B cell (primary cell): Measurements from ENCODE around the gene NPC1. TPM values are rescaled to one million over a fixed set of nuclear protein-coding genes. Genes with fewer than 3 reads are reported as not detected.

Experiments used
- ATAC-seq: fragments of 200-7000 bp; cut with Tn5 transposase; one replicate; pipeline ENCODE4 v1.10.0; 2021; ENCODE audit warnings: low read depth, mild to moderate bottlenecking, moderate number of reproducible peaks, moderate library complexity
- CTCF ChIA-PET: fragments of 350-600 bp; sonication (Branson Sonifier 250); formaldehyde crosslinking; loops from one replicate; lab custom pipeline; 2021; ENCODE audit warnings: antibody characterized with exemption, inconsistent platforms; lab: Charles Lee
- POLR2A ChIA-PET: fragments of 350-600 bp; sonication (Branson Sonifier 250); formaldehyde crosslinking; loops from one replicate; lab custom pipeline; 2021; ENCODE audit warnings: antibody characterized with exemption; lab: Charles Lee
- DNase-seq: peaks from one replicate; pipeline ENCODE4 v3.0.0; 2013
- H2AFZ ChIP-seq: 2 replicates; pipeline ENCODE4 v1.6.1; 2012; ENCODE audit warnings: mild to moderate bottlenecking, low read depth, low read length; ENCODE audit not compliant: insufficient read depth, poor library complexity, severe bottlenecking
- H3K27ac ChIP-seq, 2 donors: 1 replicate in 1 of 2; 2 replicates in 1 of 2; pipeline ENCODE4 v1.5.1; 2012 to 2013; ENCODE audit warnings: low read length in 2 of 2, mild to moderate bottlenecking in 2 of 2, moderate library complexity in 1 of 2
- H3K27me3 ChIP-seq, 4 experiments: fragments of 200-600 bp in 1 of 4; sonication (generic) in 1 of 4; replicated peaks in 1 of 4; 1 replicate in 2 of 4; 2 replicates in 2 of 4; pipeline versions ENCODE4 v1.6.1 to v1.7.0; 2013 to 2016; ENCODE audit warnings: low read length in 3 of 4, mild to moderate bottlenecking in 2 of 4, mixed read lengths in 1 of 4, moderate library complexity in 1 of 4; ENCODE audit not compliant: insufficient read depth in 4 of 4, control insufficient read depth in 3 of 4; ENCODE audit errors: control extremely low read depth in 1 of 4
- H3K36me3 ChIP-seq, 2 experiments: replicated peaks in 1 of 2; 1 replicate in 1 of 2; 2 replicates in 1 of 2; pipeline versions ENCODE4 v1.6.1 to v1.7.1; 2013; ENCODE audit warnings: low read length in 1 of 2; ENCODE audit not compliant: insufficient read depth in 2 of 2, control insufficient read depth in 1 of 2; ENCODE audit errors: control extremely low read depth in 1 of 2, extremely low read depth in 1 of 2
- H3K4me1 ChIP-seq, 2 donors: fragments of 200-600 bp in 1 of 2; sonication (generic) in 1 of 2; 1 replicate in 1 of 2; 2 replicates in 1 of 2; pipeline versions ENCODE4 v1.5.1 to v1.6.1; 2013 to 2017; ENCODE audit warnings: low read length in 2 of 2; ENCODE audit not compliant: control insufficient read depth in 2 of 2, insufficient read depth in 2 of 2
- H3K4me2 ChIP-seq: replicated peaks from 2 replicates; pipeline ENCODE3; 2012; ENCODE audit warnings: mild to moderate bottlenecking, low read depth, low read length; ENCODE audit not compliant: poor library complexity, severe bottlenecking
- H3K4me3 ChIP-seq, 5 experiments: fragments of 200-600 bp in 1 of 5; sonication (generic) in 1 of 5; 1 replicate in 3 of 5; 2 replicates in 2 of 5; pipeline versions ENCODE4 v1.5.1 to v1.7.0; 2011 to 2016; ENCODE audit warnings: low read length in 4 of 5, mild to moderate bottlenecking in 4 of 5, low read depth in 2 of 5, control low read depth in 1 of 5, moderate library complexity in 1 of 5; ENCODE audit not compliant: insufficient read depth in 1 of 5; ENCODE audit errors: control extremely low read depth in 1 of 5, extremely low read depth in 1 of 5
- H3K79me2 ChIP-seq: fragments of 200-600 bp; sonication (generic); one replicate; pipeline ENCODE4 v1.6.0; 2016; ENCODE audit warnings: low read length; ENCODE audit not compliant: control insufficient read depth, insufficient read depth
- H3K9ac ChIP-seq: fragments of 200-600 bp; sonication (generic); 2 replicates; pipeline ENCODE4 v1.6.1; 2017; ENCODE audit warnings: mild to moderate bottlenecking, low read length, moderate library complexity
- H3K9me3 ChIP-seq, 3 donors: one replicate each; pipeline versions ENCODE4 v1.6.1 to v1.7.1; 2013; ENCODE audit warnings: low read length in 2 of 3; ENCODE audit not compliant: control insufficient read depth in 2 of 3, insufficient read depth in 1 of 3; ENCODE audit errors: control extremely low read depth in 1 of 3
- H4K20me1 ChIP-seq: 2 replicates; pipeline ENCODE4 v1.6.0; 2012; ENCODE audit warnings: mild to moderate bottlenecking, low read length; ENCODE audit not compliant: insufficient read depth, control insufficient read depth, poor library complexity, severe bottlenecking
- H3K27ac Mint-ChIP-seq: one replicate; pipeline ENCODE4 v1.8.0; 2021; ENCODE audit warnings: mixed read lengths
- H3K27me3 Mint-ChIP-seq: one replicate; pipeline ENCODE4 v1.8.0; 2021; ENCODE audit warnings: mixed read lengths
- H3K4me1 Mint-ChIP-seq: one replicate; pipeline ENCODE4 v1.8.0; 2021; ENCODE audit warnings: mixed read lengths
- H3K4me3 Mint-ChIP-seq: one replicate; pipeline ENCODE4 v1.8.0; 2021; ENCODE audit warnings: mixed read lengths
- H3K9me3 Mint-ChIP-seq: one replicate; pipeline ENCODE4 v1.8.0; 2022; ENCODE audit warnings: mixed read lengths; ENCODE audit not compliant: insufficient read depth
- EZH2 ChIP-seq: IDR thresholded peaks from 2 replicates; pipeline ENCODE4 v1.6.1; 2012; ENCODE audit warnings: borderline replicate concordance, low read depth, mild to moderate bottlenecking, moderate library complexity, low read length; ENCODE audit not compliant: insufficient read depth, poor library complexity, severe bottlenecking
- WGBS: methylation state at CpG from one replicate; pipeline ENCODE4 v1.1.5; 2013; ENCODE audit warnings: missing lambda C conversion rate; ENCODE audit not compliant: insufficient coverage; 5-methylcytosine and 5-hydroxymethylcytosine counted together
- intact Hi-C: fragments of 100-400 bp; cut with micrococcal nuclease; formaldehyde crosslinking; loops from one replicate; pipeline ENCODE4 v1.10.0; 2022
- polyA plus RNA-seq: library from polyadenylated mRNA; depleted of rRNA; stranded (reverse); fragments of >200 nt; gene quantifications from 2 replicates; pipeline ENCODE4 v1.2.3, GENCODE V29; 2012
- total RNA-seq, 2 donors: library from RNA; stranded (reverse); fragments of 120-200 nt in 1 of 2; gene quantifications; 1 replicate in 1 of 2; 2 replicates in 1 of 2; pipeline versions ENCODE4 v1.2.3 to v1.2.4, GENCODE V29; 2013 to 2022
- TF ChIP-seq, protein P1 (sequence below): fragments of 200-600 bp; IDR thresholded peaks from one replicate; pipeline ENCODE4 v1.8.0; 2022; ENCODE audit warnings: antibody characterized with exemption, mild to moderate bottlenecking

Gene NPC1
- total and polyA plus RNA-seq, 2 donors (not counting 1 experiment from before 2014, with no cell fraction given): 17.5 to 44.4 TPM

DNA sequence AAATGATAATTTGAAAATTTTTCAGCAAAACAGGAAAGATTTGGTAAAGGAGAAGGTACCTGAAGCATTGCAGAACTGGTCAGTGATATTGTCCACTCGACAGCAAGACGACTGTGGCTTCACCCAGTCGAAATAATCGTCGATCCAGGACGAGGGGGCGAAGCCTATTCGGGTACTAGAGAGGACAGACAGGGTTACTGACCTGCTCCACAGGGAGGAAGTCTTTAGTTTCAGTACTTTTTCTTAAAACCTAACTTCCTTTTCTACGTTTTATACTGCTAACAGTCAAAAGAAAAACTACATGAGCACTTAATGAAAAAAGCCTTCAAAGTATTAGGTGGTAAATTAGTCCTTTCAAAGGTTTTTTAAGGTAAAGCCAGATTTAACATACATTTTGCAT, 47.0 kb downstream of the NPC1 start:
- intact Hi-C loops: no loop called here
- Mint-ChIP-seq H3K4me1 (peaks cover 36% of the 10 kb centered on the region), H3K9me3 (no peaks in the 10 kb centered on the region), H3K4me3 (no peak overlapping the region), H3K27ac (peak overlapping the region; percentile 37), H3K27me3 (no peaks in the 10 kb centered on the region)
- TF ChIP-seq EZH2: no peak
- TF ChIP-seq, protein P1, sequence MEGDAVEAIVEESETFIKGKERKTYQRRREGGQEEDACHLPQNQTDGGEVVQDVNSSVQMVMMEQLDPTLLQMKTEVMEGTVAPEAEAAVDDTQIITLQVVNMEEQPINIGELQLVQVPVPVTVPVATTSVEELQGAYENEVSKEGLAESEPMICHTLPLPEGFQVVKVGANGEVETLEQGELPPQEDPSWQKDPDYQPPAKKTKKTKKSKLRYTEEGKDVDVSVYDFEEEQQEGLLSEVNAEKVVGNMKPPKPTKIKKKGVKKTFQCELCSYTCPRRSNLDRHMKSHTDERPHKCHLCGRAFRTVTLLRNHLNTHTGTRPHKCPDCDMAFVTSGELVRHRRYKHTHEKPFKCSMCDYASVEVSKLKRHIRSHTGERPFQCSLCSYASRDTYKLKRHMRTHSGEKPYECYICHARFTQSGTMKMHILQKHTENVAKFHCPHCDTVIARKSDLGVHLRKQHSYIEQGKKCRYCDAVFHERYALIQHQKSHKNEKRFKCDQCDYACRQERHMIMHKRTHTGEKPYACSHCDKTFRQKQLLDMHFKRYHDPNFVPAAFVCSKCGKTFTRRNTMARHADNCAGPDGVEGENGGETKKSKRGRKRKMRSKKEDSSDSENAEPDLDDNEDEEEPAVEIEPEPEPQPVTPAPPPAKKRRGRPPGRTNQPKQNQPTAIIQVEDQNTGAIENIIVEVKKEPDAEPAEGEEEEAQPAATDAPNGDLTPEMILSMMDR: no peak
- Histone ChIP-seq H3K9me3 (no peaks in the 10 kb centered on the region), H3K27ac (no peak overlapping the region), H3K36me3 (peaks cover 6 to 71% of the 10 kb centered on the region in 2 experiments), H3K4me1 (peaks cover 31 to 41% of the 10 kb centered on the region in 2 donors), H3K9ac (no peak overlapping the region), H3K4me2 (peak overlapping the region; percentile 28), H3K27me3 (no peaks in the 10 kb centered on the region), H3K4me3 (no peak overlapping the region), H2AFZ (no peak overlapping the region), H3K79me2 (no peaks in the 10 kb centered on the region), H4K20me1 (peaks cover 8% of the 10 kb centered on the region)
- ATAC-seq (no peak), DNase-seq (peak; percentile 20)
- ChIA-PET POLR2A (no interaction called here), CTCF (no interaction called here)
- whole genome bisulfite sequencing: 23% methylated on average over 8 of the region's 9 CpGs

DNA sequence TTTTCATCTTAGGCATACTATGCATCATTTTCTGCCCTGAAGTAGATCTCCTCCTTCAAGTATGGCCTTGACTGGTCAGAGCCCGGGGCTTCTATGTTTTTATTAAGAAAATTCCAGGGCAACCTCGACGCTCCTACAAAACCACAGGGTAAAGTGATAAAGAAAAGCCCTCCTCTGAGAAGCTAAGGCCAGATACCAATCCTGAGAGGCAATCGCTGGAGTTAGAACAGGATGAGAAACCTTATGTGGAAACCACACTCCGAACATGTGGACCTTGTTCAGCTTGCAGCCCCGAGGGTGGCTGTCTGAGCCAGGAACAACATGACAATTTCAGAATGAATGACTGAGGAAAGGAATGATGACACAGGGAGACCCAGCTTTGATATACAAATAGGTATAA, 47.4 kb downstream of the NPC1 start:
- CTCF ChIA-PET: no interaction called here

More for the DNA sequence above, 47.4 kb downstream of the NPC1 start:
- no peak overlapping the region for H2AFZ ChIP-seq
- no peak overlapping the region for H3K4me3 ChIP-seq
- Mint-ChIP-seq H3K4me3 (no peak overlapping the region), H3K27ac (no peak overlapping the region), H3K27me3 (no peaks in the 10 kb centered on the region), H3K4me1 (peaks cover 36% of the 10 kb centered on the region), H3K9me3 (no peaks in the 10 kb centered on the region)
- TF ChIP-seq, protein P1: no peak
- no peak for TF ChIP-seq EZH2
- POLR2A ChIA-PET: no interaction called here
- WGBS: 89% methylated on average over 5 of the region's 6 CpGs
- no peaks in the 10 kb centered on the region for H3K79me2 ChIP-seq
- intact Hi-C loops: no loop called here
- peaks cover 31 to 41% of the 10 kb centered on the region in 2 donors for H3K4me1 ChIP-seq
- peaks cover 6 to 71% of the 10 kb centered on the region in 2 experiments for H3K36me3 ChIP-seq
- H3K9ac ChIP-seq: no peak overlapping the region
- H3K4me2 ChIP-seq: no peak overlapping the region
- no peak overlapping the region for H3K27ac ChIP-seq
- H3K9me3 ChIP-seq: no peaks in the 10 kb centered on the region
- H4K20me1 ChIP-seq: peaks cover 8% of the 10 kb centered on the region
- DNase-seq (no peak), ATAC-seq (no peak)
- H3K27me3 ChIP-seq: no peaks in the 10 kb centered on the region
